Natural killer cell (primary cell): ENCODE results near the gene CIDEA. TPM values are rescaled to one million over a fixed set of nuclear protein-coding genes. Genes with fewer than 3 reads are reported as not detected.
A peak's percentile ranks its signal among the peaks of the same experiment; 100 is the strongest.

ENCODE experiments used
- ATAC-seq, 3 donors: fragments of 150-1000 bp in 2 of 3; fragments of 200-7000 bp in 1 of 3; cut with Tn5 transposase; 1 replicate in 1 of 3; 2 replicates in 2 of 3; pipeline ENCODE4 v1.10.0; 2021; ENCODE audit warnings: mild to moderate bottlenecking in 2 of 3, moderate library complexity in 2 of 3
- DNase-seq, 2 donors: peaks; one replicate each; pipeline versions ENCODE4 v3.0.0 to v3.0.0-alpha.2; 2013 to 2021; ENCODE audit warnings: mixed read lengths in 1 of 2
- H3K27ac ChIP-seq: one replicate; pipeline ENCODE4 v1.5.1; 2013; ENCODE audit warnings: mild to moderate bottlenecking, low read length
- H3K27me3 ChIP-seq: one replicate; pipeline ENCODE4 v1.6.1; 2013; ENCODE audit warnings: low read length; ENCODE audit not compliant: control insufficient read depth, insufficient read depth
- H3K36me3 ChIP-seq: one replicate; pipeline ENCODE4 v1.6.1; 2013; ENCODE audit warnings: low read length; ENCODE audit not compliant: control insufficient read depth, insufficient read depth
- H3K4me1 ChIP-seq: one replicate; pipeline ENCODE4 v1.6.1; 2013; ENCODE audit warnings: low read length; ENCODE audit not compliant: control insufficient read depth, insufficient read depth
- H3K4me3 ChIP-seq: one replicate; pipeline ENCODE4 v1.5.1; 2013; ENCODE audit warnings: low read length
- H3K9me3 ChIP-seq: one replicate; pipeline ENCODE4 v1.6.1; 2013; ENCODE audit warnings: low read length; ENCODE audit not compliant: control insufficient read depth, insufficient read depth
- H3K27ac Mint-ChIP-seq, 2 donors: one replicate each; pipeline ENCODE4 v1.8.0; 2022; ENCODE audit warnings: mild to moderate bottlenecking in 2 of 2, mixed read lengths in 2 of 2, moderate library complexity in 1 of 2
- H3K27me3 Mint-ChIP-seq, 2 donors: one replicate each; pipeline ENCODE4 v1.8.0; 2022; ENCODE audit warnings: low read depth in 2 of 2, mixed read lengths in 2 of 2
- H3K36me3 Mint-ChIP-seq: one replicate; pipeline ENCODE4 v1.8.0; 2022; ENCODE audit warnings: mixed read lengths
- H3K4me1 Mint-ChIP-seq, 2 donors: one replicate each; pipeline ENCODE4 v1.8.0; 2022; ENCODE audit warnings: mixed read lengths in 2 of 2
- H3K4me3 Mint-ChIP-seq: one replicate; pipeline ENCODE4 v1.8.0; 2022; ENCODE audit warnings: mild to moderate bottlenecking, moderate library complexity, mixed read lengths
- H3K9me3 Mint-ChIP-seq, 2 donors: one replicate each; pipeline ENCODE4 v1.8.0; 2022; ENCODE audit warnings: mixed read lengths in 2 of 2
- WGBS: methylation state at CpG from one replicate; pipeline ENCODE4 v1.1.7; 2013; ENCODE audit warnings: missing lambda C conversion rate; ENCODE audit not compliant: insufficient coverage; 5-methylcytosine and 5-hydroxymethylcytosine counted together
- intact Hi-C: fragments of 100-400 bp; cut with micrococcal nuclease; formaldehyde crosslinking; loops from one replicate; pipeline ENCODE4 v1.14.2; 2022
- total RNA-seq, 4 donors: library from RNA; stranded (reverse); fragments of 120-200 nt in 1 of 4; gene quantifications; one replicate each; pipeline versions ENCODE4 v1.2.3 to v1.2.4, GENCODE V29; 2013 to 2022
- TF ChIP-seq, protein P1 (sequence below): fragments of 200-600 bp; IDR thresholded peaks from one replicate; pipeline ENCODE4 v1.8.0; 2022; ENCODE audit warnings: antibody characterized with exemption

Gene CIDEA
- total RNA-seq, 3 donors from 2014 or later (not counting 1 experiment from before 2014, with no cell fraction given): not detected

DNA sequence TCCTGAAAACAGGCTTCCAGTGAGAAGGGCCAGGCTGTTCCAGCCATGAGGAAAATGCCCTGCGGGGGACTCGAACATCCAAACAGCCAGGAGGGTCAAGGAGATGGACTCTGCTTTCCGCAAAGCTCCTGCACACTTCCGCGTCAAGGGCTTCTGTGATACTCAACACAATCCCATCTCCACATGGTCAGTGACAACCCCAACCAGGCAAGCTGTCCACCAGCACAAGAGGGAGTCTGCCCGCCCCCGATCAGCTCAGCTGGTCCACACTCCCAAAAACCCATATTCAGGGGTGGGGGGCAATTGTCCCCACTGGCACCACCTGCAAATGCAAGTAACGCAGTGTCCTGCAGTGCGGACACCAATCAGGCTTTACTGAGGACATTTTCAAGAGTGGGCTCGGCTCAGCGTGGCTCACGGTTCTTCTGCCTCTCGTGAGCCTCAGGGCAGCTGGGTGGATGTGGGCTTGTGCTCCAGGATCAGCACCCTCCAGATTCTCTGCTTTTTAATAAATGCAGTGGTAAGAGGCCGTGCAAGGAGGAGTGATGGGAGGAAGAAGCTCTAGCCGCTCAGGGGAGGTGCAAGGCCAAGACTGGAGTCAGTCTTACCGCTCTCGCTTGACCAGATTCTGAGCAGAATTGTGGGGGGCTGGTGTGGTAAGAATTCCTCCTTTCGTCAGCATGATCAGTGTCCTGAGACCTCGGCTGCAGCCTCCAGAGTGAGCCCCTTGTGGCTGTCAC is 19.5 kb upstream of the CIDEA start:
- no peak overlapping the region for H3K4me3 ChIP-seq
- intact Hi-C loops: no loop called here

DNA sequence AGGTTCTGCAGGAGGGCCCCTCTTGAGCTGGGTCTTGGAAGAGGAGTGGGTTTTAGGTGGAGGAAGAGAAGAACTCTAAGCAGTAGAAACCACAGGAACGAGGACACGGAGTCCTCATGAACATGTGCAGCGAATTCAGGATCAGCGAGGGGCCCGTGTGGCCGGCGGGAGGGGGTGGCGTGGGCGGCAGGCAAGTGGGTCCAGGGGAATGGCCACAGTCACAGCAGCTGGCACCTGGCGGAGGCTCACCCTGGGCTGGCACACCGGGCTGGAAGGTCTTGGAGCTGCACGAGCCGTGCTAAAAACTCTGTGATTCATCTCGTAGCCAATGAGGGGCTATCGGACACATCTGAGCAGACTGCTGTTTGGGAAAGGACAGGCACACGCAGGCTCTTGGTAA is 18.0 kb upstream of the CIDEA start:
- Mint-ChIP-seq H3K4me1 (peaks cover 0 to 5% of the 10 kb centered on the region in 2 donors), H3K9me3 (no peaks in the 10 kb centered on the region), H3K4me3 (no peak overlapping the region), H3K36me3 (no peaks in the 10 kb centered on the region), H3K27me3 (peaks cover 12 to 27% of the 10 kb centered on the region in 2 donors), H3K27ac (no peak overlapping the region)
- no peak for ATAC-seq
- TF ChIP-seq, protein P1, sequence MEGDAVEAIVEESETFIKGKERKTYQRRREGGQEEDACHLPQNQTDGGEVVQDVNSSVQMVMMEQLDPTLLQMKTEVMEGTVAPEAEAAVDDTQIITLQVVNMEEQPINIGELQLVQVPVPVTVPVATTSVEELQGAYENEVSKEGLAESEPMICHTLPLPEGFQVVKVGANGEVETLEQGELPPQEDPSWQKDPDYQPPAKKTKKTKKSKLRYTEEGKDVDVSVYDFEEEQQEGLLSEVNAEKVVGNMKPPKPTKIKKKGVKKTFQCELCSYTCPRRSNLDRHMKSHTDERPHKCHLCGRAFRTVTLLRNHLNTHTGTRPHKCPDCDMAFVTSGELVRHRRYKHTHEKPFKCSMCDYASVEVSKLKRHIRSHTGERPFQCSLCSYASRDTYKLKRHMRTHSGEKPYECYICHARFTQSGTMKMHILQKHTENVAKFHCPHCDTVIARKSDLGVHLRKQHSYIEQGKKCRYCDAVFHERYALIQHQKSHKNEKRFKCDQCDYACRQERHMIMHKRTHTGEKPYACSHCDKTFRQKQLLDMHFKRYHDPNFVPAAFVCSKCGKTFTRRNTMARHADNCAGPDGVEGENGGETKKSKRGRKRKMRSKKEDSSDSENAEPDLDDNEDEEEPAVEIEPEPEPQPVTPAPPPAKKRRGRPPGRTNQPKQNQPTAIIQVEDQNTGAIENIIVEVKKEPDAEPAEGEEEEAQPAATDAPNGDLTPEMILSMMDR: no peak
- 95% methylated on average over 16 of the region's 16 CpGs for WGBS
- no peaks in the 10 kb centered on the region for H3K36me3 ChIP-seq
- no peak overlapping the region for H3K27ac ChIP-seq
- intact Hi-C loops: no loop called here
- H3K4me1 ChIP-seq: peaks cover 5% of the 10 kb centered on the region
- H3K4me3 ChIP-seq: no peak overlapping the region
- no peaks in the 10 kb centered on the region for H3K27me3 ChIP-seq
- DNase-seq: no peak
- no peaks in the 10 kb centered on the region for H3K9me3 ChIP-seq

More for the DNA sequence above, 19.5 kb upstream of the CIDEA start:
- TF ChIP-seq, protein P1: no peak
- H3K36me3 Mint-ChIP-seq: no peaks in the 10 kb centered on the region
- peaks cover 12 to 19% of the 10 kb centered on the region in 2 donors for H3K27me3 Mint-ChIP-seq
- no peaks in the 10 kb centered on the region for H3K27me3 ChIP-seq
- DNase-seq (no peak), ATAC-seq (no peak)
- no peaks in the 10 kb centered on the region for H3K9me3 Mint-ChIP-seq
- H3K36me3 ChIP-seq: no peaks in the 10 kb centered on the region
- H3K4me1 ChIP-seq: peaks cover 5% of the 10 kb centered on the region
- H3K9me3 ChIP-seq: no peaks in the 10 kb centered on the region
- no peak overlapping the region for H3K4me3 Mint-ChIP-seq
- 89% methylated on average over 19 of the region's 19 CpGs for WGBS
- H3K27ac Mint-ChIP-seq: no peak overlapping the region
- H3K27ac ChIP-seq: no peak overlapping the region
- H3K4me1 Mint-ChIP-seq: peaks cover 0 to 5% of the 10 kb centered on the region in 2 donors

DNA sequence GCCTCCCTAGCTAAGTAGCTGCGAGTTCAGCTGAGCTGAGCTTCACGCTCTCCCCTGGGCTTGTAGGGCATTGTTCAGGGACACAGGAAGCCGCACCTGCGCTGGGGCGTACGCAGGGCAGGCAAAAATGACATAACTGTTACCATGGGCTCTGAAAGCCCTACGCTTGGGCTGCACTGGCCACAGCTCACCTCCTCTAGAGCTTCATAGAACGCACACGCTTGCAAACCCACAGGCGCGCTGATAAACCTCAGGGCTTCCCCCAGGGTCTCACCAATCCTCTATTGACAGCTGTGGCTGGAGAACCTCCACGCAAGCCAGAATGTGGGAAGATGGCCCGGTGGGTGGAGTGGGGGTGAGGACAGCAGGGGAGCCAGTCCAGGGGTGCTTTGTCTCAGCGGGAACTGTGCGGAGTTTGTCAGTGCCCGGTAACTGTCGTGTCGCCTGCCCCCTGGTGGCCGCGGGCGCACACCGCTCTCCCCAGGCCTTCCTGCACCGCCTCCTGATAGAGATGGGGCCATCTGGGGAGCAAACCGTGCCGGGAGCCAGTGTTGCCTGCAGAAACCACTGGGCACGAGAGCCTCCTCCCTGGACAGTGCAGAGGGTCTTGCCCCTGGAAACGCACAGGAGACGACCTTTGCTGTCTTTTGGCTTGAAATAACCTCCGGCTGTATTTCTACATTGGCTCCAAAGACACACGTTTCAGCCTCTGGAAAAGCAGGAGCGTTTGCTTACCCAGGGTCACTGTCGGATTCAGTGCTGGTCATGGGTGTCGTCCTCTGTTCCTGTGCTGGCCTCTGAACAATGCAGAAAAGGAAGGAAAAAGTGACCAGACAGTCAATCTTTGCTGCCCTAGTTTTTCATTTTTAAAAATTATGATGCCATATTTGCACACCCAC is 17.0 kb upstream of the CIDEA start:
- no peak overlapping the region for H3K4me3 Mint-ChIP-seq

More for the DNA sequence above, 17.0 kb upstream of the CIDEA start:
- WGBS: 33% methylated on average over 33 of the region's 33 CpGs
- no peaks in the 10 kb centered on the region for H3K36me3 ChIP-seq
- no peaks in the 10 kb centered on the region for H3K9me3 Mint-ChIP-seq
- no peaks in the 10 kb centered on the region for H3K27me3 ChIP-seq
- H3K27me3 Mint-ChIP-seq: peaks cover 15 to 33% of the 10 kb centered on the region in 2 donors
- TF ChIP-seq, protein P1: peak; percentile 78
- H3K4me1 Mint-ChIP-seq: peaks cover 0 to 5% of the 10 kb centered on the region in 2 donors
- no peaks in the 10 kb centered on the region for H3K36me3 Mint-ChIP-seq
- ATAC-seq (peak; percentile 83 to 99 (median 88)), DNase-seq (peak; percentile 59 to 65)
- H3K4me1 ChIP-seq: peaks cover 5% of the 10 kb centered on the region
- H3K9me3 ChIP-seq: no peaks in the 10 kb centered on the region
- no peak overlapping the region for H3K27ac ChIP-seq
- H3K4me3 ChIP-seq: no peak overlapping the region
- intact Hi-C loops: no loop called here
- H3K27ac Mint-ChIP-seq: no peak overlapping the region
